Stimulated activated CD4-positive, alpha-beta T cell treated with anti-CD3 and anti-CD28 coated beads, Interleukin-1b, Interleukin-23, amount 100 ng/mL, for 24 hours (primary cell): Measurements from ENCODE around the gene NUP93.
A peak's percentile ranks its signal among the peaks of the same experiment; 100 is the strongest.
"Not testable (repeated sequence)": the region's sequence is repeated elsewhere in the genome, so short reads cannot be mapped to it uniquely, and the experiment has no call there.

Experiments used
- DNase-seq, 4 experiments: peaks; one replicate each; pipeline ENCODE4 v3.0.0-alpha.2; 2020; ENCODE audit warnings: low read depth in 4 of 4, low spot score in 1 of 4

NUP93 gene

DNA sequence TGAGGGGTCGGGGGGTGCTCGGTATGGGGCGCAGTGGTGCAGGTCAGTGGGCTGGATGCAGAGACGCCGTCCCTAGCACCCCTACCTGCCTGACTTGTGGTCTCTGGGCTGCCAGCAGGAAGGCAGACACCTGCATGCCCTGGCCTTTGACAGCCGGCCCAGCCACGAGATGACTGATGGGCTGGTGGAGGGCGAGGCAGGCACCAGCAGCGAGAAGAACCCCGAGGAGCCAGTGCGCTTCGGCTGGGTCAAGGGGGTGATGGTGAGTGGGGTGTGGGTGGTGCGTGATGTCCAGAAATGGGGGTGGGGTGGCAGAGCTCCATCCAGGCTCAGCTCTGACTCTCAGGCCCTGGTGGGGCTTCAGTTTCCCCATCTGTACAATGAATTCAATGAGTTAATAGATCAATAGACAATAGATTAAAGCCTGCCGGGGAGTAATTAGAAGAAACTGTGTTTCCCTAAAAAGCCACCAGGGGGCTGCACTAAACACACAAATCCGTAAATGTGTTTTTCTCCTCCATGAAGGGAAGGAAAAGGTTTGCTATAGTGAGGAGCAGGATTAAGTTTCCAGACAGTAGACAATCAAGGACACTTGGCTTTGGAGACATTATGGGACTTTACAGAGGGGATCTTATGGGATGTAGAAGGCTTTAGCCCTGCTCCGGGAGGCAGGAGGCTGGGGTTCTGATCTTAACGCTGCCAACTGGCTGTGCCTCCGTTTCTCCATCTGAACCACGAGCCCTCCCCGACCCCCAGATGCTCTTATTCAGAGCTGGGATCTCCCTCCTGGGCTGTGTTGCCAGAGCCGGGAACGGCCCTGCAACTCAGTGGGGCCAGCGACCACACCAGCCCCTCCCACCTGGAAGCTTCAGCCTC, 137.3 kb downstream of the NUP93 start:
- DNase-seq = peak; percentile 15 to 27 (median 20)

DNA sequence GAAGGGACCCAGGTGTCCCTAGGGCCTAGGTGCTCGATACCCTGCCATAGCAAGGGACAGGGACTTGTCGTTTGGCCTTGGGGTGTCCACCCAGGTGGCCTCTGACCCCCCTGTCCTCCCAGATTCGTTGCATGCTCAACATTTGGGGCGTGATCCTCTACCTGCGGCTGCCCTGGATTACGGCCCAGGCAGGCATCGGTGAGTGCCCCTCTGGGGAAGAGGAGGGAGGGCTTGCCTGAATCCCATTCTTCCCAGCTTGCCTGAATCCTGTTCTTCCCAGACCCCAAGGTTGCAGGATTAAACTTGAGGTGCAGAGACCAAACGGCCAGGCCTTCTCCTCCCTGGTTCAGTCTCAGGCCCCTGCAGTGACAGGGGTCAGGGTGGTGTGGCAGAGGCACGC, 138.2 kb downstream of the NUP93 start:
- no peak for DNase-seq

- DNase-seq = not testable (repeated sequence)
Observed at GRCh38 chr16:56868766-56869165, 138.8 kb downstream of the NUP93 start.

- peak in 2 of 4 experiments; percentile 13 to 14 for DNase-seq
Observed at GRCh38 chr16:56869513-56870275, 139.8 kb downstream of the NUP93 start.

- no peak for DNase-seq
Observed at GRCh38 chr16:56870276-56870888, 140.5 kb downstream of the NUP93 start.

DNA sequence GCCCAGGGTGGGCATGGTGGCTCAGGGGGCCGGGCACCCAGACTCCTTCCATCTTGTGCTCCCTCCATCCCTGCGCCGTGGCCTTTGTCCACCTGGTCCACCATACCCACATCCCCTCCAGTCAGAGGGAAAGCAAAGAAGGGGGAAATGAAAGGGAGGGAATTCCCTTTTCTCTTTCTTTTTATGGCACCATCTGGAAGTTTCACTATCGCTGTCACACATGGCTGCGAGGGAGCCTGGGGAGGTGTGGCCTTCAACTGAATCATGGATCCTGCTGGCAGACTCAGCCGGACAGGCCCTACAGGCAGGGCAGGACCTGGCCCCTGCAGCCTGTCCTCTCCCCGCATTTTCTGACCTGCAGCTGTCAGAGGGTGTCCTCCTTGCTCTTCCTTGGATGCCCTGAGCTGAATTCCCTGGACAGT, 141.3 kb downstream of the NUP93 start:
- DNase-seq = no peak

DNA sequence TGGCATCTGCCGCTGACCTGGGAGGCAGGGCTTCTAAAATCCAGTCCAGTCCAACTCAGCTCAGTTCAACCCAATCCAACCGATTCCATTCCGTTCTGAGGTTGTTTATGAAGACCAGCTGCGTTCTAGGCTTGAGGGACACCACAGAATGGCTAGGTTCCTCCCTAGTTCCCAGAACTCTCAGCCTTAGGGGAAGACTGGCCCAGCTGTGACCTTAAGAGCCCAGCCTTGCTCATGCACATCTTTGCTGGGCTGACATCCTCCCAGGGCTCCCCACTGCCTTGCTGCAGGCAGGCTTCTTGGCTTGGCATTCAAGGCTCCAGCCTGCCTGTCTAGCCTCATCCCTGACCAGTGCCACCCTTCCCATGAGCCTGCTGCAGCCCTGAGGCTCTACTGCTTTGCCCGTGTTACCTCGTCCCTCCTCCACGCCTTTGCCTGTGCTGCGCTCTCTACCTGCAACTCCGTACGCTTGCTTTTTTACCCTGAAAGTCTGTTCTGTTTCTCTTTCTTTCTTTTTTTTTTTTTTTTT, 143.0 kb downstream of the NUP93 start:
- DNase-seq = no peak

GRCh38 chr16:56874800-56875199, 144.9 kb downstream of the NUP93 start:
- no peak for DNase-seq

GRCh38 chr16:56876048-56876447, 146.1 kb downstream of the NUP93 start:
- no peak for DNase-seq

DNA sequence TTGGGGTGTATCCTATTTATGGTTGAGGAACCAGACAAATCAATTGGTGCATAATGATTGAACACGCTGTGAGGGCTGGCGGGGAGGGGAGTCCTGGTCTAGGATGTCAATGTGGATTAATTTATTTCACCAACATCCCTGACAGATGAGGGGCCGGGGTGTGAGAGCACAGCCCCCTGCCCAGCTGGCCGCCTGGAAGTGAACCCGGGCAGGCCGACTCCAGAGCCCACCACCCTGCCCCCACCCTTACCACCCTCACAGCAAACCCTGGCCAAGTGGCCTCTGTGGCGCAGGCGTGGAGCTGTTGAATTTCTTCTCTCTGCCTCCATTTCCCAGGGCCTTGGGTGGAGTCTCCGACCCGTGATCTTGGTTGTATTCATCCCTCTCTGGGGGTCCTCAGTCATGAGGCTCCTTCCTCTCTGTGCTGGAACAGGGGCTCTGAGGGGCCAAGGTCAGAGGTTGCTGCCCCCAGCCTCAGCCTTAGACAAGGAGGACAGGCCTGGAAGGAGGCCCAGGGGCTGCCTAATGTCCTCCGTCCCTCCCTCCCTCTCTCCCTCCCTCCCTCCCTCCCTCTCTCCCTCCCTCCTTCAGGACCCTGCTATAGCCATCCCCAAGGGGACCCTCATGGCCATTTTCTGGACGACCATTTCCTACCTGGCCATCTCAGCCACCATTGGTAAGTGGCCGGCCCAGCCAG, 147.7 kb downstream of the NUP93 start:
- DNase-seq = no peak

DNA sequence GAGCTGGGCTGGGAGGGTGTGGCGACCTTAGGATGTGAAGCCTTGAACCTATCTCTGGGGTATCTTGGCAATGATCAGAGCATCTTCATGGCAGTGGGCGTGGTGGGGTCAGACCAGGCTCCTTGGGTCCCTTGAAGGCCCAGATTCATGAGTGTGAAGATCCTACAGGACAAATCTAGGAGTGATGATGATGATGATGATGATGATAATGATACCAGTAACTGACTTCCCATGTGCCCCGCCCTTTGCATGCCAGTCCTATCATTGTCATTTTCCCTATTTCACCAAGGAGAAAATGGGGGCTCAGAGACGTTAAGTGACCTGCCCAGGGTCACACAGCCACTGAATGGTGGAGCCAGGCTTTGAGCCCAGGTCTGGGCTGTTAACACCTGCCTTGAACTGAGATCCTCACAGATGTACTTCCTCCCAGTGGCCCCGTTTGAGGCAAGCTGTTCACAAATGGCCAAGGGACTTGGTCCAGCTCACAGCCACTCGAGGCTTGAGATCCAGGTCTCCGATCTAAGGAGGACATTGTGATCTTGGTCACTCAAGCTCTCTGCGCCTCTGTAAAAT, 148.4 kb downstream of the NUP93 start:
- DNase-seq = no peak

DNA sequence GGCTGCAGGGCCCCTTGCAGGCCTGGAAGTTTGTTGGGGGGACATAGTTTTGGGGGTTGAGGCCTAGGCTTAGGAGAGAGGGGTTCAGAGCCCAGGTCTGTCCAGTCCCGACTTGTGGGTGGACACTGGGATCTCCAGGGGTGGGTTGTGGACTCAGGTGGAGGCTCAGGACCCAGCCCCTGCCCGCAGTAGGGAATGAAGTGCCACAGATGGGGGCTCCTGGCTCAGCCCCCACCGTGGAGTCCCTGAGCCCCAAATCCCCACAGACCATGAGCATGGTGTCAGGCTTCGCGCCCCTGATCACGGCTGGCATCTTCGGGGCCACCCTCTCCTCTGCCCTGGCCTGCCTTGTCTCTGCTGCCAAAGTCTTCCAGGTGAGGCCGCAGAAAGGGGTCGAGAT, 149.3 kb downstream of the NUP93 start:
- DNase-seq = no peak

- DNase-seq = no peak
Observed at GRCh38 chr16:56880176-56880575, 150.2 kb downstream of the NUP93 start.

DNA sequence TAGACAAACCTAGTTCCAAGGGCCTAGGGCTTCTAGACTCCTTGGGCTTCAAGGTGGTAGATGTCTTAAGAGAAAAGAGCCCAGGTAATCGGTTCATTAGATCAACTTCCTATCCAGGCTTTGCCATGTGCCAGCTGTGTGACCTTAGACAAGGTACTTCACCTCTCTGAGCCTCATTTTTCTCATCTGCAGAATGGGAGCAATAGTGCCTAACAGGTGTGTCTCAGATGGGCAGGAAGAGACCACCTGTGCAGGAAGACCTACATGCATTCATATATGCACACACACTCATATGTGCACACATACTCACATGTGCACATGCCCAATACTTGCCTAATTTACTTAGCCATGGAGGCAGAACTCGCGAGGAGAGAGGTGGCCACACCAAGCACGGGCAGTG, 150.8 kb downstream of the NUP93 start:
- no peak for DNase-seq

DNA sequence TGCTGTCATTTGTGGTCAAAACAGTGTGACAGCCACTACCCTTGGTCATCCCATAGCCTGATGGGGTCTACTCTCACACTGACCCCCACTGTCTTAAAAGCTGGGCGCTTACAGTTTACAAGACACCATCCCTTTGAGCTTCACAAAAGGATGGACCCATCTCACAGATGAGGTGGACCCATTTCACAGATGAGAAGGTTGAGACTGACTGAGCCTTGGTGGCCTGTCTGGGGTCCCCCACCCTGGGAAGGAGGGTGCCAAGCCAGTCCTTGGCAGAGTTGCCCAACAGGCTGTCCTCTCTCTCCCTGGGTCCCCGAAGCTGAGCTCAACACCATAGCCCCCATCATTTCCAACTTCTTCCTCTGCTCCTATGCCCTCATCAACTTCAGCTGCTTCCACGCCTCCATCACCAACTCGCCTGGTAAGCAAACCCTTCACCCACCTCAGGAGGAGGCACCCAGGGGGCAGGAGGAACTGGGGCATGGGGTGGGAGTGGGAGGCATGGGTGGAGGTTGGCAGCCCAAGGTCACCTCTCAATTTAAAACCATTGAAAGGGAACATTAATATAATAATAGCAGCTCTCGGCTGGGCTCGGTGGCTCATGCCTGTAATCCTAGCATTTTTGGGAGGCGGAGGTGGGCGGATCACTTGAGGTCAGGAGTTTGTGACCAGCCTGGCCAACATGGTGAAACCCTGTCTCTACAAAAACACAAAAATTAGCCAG, 152.3 kb downstream of the NUP93 start:
- DNase-seq = no peak

GRCh38 chr16:56883586-56883985, 153.7 kb downstream of the NUP93 start:
- no peak for DNase-seq

GRCh38 chr16:56884026-56884582, 154.2 kb downstream of the NUP93 start:
- no peak for DNase-seq

- not testable (repeated sequence) for DNase-seq
Observed at GRCh38 chr16:56884929-56885328, 155.0 kb downstream of the NUP93 start.

DNA sequence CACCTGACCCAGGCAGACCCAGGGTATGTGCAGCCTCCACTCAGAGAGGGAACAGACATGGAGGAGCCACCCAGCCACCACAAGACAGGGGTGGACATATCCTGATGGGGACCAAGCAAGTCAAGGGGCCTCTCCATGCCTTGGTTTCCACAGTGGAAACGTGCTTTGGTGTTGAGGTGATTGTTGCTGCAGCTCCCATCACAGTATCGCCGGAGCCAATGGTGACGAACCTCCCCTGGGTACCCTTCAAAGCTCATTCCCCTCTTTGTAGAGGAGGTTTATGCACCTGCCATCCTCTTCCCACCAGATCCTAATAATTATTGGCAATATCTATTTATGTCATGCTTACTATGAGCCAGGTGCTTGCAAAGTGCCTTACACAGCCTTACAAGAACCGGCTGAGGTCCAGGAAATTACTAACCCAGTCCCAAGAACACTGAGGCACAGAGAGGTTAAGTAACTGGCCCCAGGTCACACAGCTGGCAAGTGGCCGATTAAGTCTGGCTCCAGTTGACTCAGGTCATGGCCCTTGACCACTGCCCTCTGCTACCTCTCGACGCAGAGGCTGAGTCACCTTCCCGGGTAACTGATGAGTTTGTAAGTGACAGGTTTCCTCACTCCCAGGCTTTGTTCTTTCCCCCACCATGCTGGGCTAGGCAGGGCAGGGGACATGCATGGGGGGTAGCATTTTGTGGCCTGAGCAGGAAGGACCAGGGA, 155.7 kb downstream of the NUP93 start:
- DNase-seq = no peak
